HEK293 (cell line): ENCODE measurements around the gene ITGA5.

ENCODE experiments used
- AEBP2 ChIP-seq: fragments of 450-650 bp; formaldehyde crosslinking; IDR thresholded peaks from 2 replicates; pipeline ENCODE4 v1.5.1; 2016; ENCODE audit warnings: missing biosample characterization, missing genetic modification characterization, borderline replicate concordance
- BCL6B ChIP-seq: fragments of 450-650 bp; formaldehyde crosslinking; IDR thresholded peaks from 2 replicates; pipeline ENCODE4 v1.5.1; 2017; ENCODE audit warnings: missing biosample characterization, missing genetic modification characterization
- HOXC10 ChIP-seq: sonication (generic); formaldehyde crosslinking; IDR thresholded peaks from 2 replicates; pipeline ENCODE4 v1.8.1; 2023; ENCODE audit warnings: mild to moderate bottlenecking, missing genetic modification reagents
- INSM2 ChIP-seq: fragments of 450-650 bp; formaldehyde crosslinking; IDR thresholded peaks from 2 replicates; pipeline ENCODE4 v1.5.1; 2016; ENCODE audit warnings: missing biosample characterization, missing genetic modification characterization
- KLF8 ChIP-seq: fragments of 450-650 bp; formaldehyde crosslinking; IDR thresholded peaks from 2 replicates; pipeline ENCODE4 v1.5.1; 2016; ENCODE audit warnings: missing biosample characterization, missing genetic modification characterization
- PATZ1 ChIP-seq: fragments of 450-650 bp; formaldehyde crosslinking; IDR thresholded peaks from 2 replicates; pipeline ENCODE4 v1.5.1; 2016; ENCODE audit warnings: missing biosample characterization, missing genetic modification characterization
- TRIM28 ChIP-seq: IDR thresholded peaks from 2 replicates; pipeline ENCODE4 v1.6.1; 2011; ENCODE audit warnings: low read length, control low read depth, borderline replicate concordance
- WT1 ChIP-seq: fragments of 450-650 bp; formaldehyde crosslinking; IDR thresholded peaks from 2 replicates; pipeline ENCODE4 v1.5.1; 2016; ENCODE audit warnings: missing biosample characterization, missing genetic modification characterization
- ZBTB11 ChIP-seq: fragments of 450-650 bp; formaldehyde crosslinking; conservative IDR thresholded peaks from 2 replicates; pipeline ENCODE4 v1.5.1; 2016; ENCODE audit warnings: low read depth, missing biosample characterization, missing genetic modification characterization
- ZIC2 ChIP-seq: fragments of 450-650 bp; formaldehyde crosslinking; IDR thresholded peaks from 2 replicates; pipeline ENCODE4 v1.5.1; 2016; ENCODE audit warnings: missing biosample characterization, missing genetic modification characterization
- ZNF10 ChIP-seq: fragments of 450-650 bp; formaldehyde crosslinking; IDR thresholded peaks from 2 replicates; pipeline ENCODE4 v1.5.1; 2017; ENCODE audit warnings: missing biosample characterization, missing genetic modification characterization
- ZNF148 ChIP-seq: fragments of 450-650 bp; formaldehyde crosslinking; IDR thresholded peaks from 2 replicates; pipeline ENCODE4 v1.5.0; 2017; ENCODE audit warnings: missing biosample characterization, missing genetic modification characterization, borderline replicate concordance
- ZNF175 ChIP-seq: fragments of 450-650 bp; formaldehyde crosslinking; IDR thresholded peaks from 2 replicates; pipeline ENCODE4 v1.5.1; 2016; ENCODE audit warnings: missing biosample characterization, missing genetic modification characterization
- ZNF19 ChIP-seq: fragments of 450-650 bp; formaldehyde crosslinking; IDR thresholded peaks from 2 replicates; pipeline ENCODE4; 2016; ENCODE audit warnings: missing biosample characterization, missing genetic modification characterization, low read depth
- ZNF23 ChIP-seq: fragments of 450-650 bp; formaldehyde crosslinking; IDR thresholded peaks from 2 replicates; pipeline ENCODE4 v1.5.1; 2016; ENCODE audit warnings: missing biosample characterization, missing genetic modification characterization, borderline replicate concordance
- ZNF239 ChIP-seq: fragments of 450-650 bp; formaldehyde crosslinking; IDR thresholded peaks from 2 replicates; pipeline ENCODE4 v1.5.1; 2016; ENCODE audit warnings: missing biosample characterization, missing genetic modification characterization
- ZNF266 ChIP-seq: fragments of 450-650 bp; formaldehyde crosslinking; IDR thresholded peaks from 2 replicates; pipeline ENCODE4 v1.5.1; 2016; ENCODE audit warnings: missing biosample characterization, missing genetic modification characterization, low read depth
- ZNF341 ChIP-seq: fragments of 450-650 bp; formaldehyde crosslinking; IDR thresholded peaks from 2 replicates; pipeline ENCODE4; 2016; ENCODE audit warnings: low read depth, missing biosample characterization, missing genetic modification characterization
- ZNF416 ChIP-seq: fragments of 450-650 bp; formaldehyde crosslinking; IDR thresholded peaks from 2 replicates; pipeline ENCODE4 v1.5.1; 2016; ENCODE audit warnings: missing biosample characterization, missing genetic modification characterization
- ZNF514 ChIP-seq: fragments of 450-650 bp; formaldehyde crosslinking; IDR thresholded peaks from 2 replicates; pipeline ENCODE4 v1.5.1; 2016; ENCODE audit warnings: missing biosample characterization, missing genetic modification characterization
- ZNF623 ChIP-seq: fragments of 450-650 bp; formaldehyde crosslinking; IDR thresholded peaks from 2 replicates; pipeline ENCODE4 v1.5.1; 2016; ENCODE audit warnings: missing biosample characterization, missing genetic modification characterization
- ZNF629 ChIP-seq: fragments of 450-650 bp; formaldehyde crosslinking; IDR thresholded peaks from 2 replicates; pipeline ENCODE4 v1.5.1; 2017; ENCODE audit warnings: missing biosample characterization, missing genetic modification characterization
- ZNF654 ChIP-seq: fragments of 450-650 bp; formaldehyde crosslinking; IDR thresholded peaks from 2 replicates; pipeline ENCODE4 v1.5.1; 2016; ENCODE audit warnings: low read depth, missing biosample characterization, missing genetic modification characterization
- ZNF692 ChIP-seq: fragments of 450-650 bp; formaldehyde crosslinking; IDR thresholded peaks from 2 replicates; pipeline ENCODE4 v1.5.1; 2016; ENCODE audit warnings: missing biosample characterization, missing genetic modification characterization
- ZNF768 ChIP-seq: fragments of 450-650 bp; formaldehyde crosslinking; IDR thresholded peaks from 2 replicates; pipeline ENCODE4 v1.5.1; 2018; ENCODE audit warnings: missing biosample characterization, mild to moderate bottlenecking, missing genetic modification characterization
- ZNF785 ChIP-seq: fragments of 450-650 bp; formaldehyde crosslinking; IDR thresholded peaks from 2 replicates; pipeline ENCODE4 v1.5.1; 2016; ENCODE audit warnings: missing biosample characterization, missing genetic modification characterization
- ZSCAN16 ChIP-seq: fragments of 450-650 bp; formaldehyde crosslinking; IDR thresholded peaks from 2 replicates; pipeline ENCODE4 v1.5.1; 2016; ENCODE audit warnings: missing biosample characterization, missing genetic modification characterization

Gene ITGA5

GRCh38 chr12:54370171-54370730 lies 48.8 kb downstream of the ITGA5 start (continued):
- TF ChIP-seq ZNF514: no peak
- TF ChIP-seq AEBP2: no peak
- TF ChIP-seq ZNF629 (tag by site-specific recombination): peak; percentile 26; the same call in 1 of the 2 replicates
- TF ChIP-seq ZNF692 (tag by site-specific recombination): no peak
- no peak for TF ChIP-seq ZBTB11 (tag by site-specific recombination)
- no peak for TF ChIP-seq ZNF266 (tag by site-specific recombination)
- no peak for TF ChIP-seq ZIC2 (tag by site-specific recombination)
- TF ChIP-seq ZSCAN16 (tag by site-specific recombination): no peak
- TF ChIP-seq ZNF19 (tag by site-specific recombination): no peak
- no peak for TF ChIP-seq ZNF10 (tag by site-specific recombination)
- peak; percentile 74 for TF ChIP-seq PATZ1 (tag by site-specific recombination)
- TF ChIP-seq ZNF23 (tag by site-specific recombination): no peak
- TF ChIP-seq ZNF239 (tag by site-specific recombination): no peak
- no peak for TF ChIP-seq ZNF785 (tag by site-specific recombination)
- TF ChIP-seq HOXC10 (CRISPR knock-in tag): no peak
- no peak for TF ChIP-seq TRIM28
- no peak for TF ChIP-seq INSM2 (tag by site-specific recombination)
- TF ChIP-seq ZNF175 (tag by site-specific recombination): no peak
- no peak for TF ChIP-seq ZNF416 (tag by site-specific recombination)
- no peak for TF ChIP-seq ZNF654 (tag by site-specific recombination)
- TF ChIP-seq ZNF148 (tag by site-specific recombination): no peak
- TF ChIP-seq WT1 (tag by site-specific recombination): 0 out of 2 replicates have a peak, but pooled peaks have one; percentile 38
- TF ChIP-seq ZNF623 (tag by site-specific recombination): no peak
- TF ChIP-seq ZNF341 (tag by site-specific recombination): peak; percentile 57; the same call in 1 of the 2 replicates
- no peak for TF ChIP-seq BCL6B (tag by site-specific recombination)
- TF ChIP-seq KLF8: peak; percentile 85
- no peak for TF ChIP-seq ZNF768 (tag by site-specific recombination)
